Measurements from ENCODE around the gene SNTB2. TPM values are rescaled to one million over a fixed set of nuclear protein-coding genes. Genes with fewer than 3 reads are reported as not detected.

The SNTB2 gene
- total and polyA plus RNA-seq, 9 of the 15 experiments (the other 6 are each of a cell fraction or from before 2014, with no cell fraction given): 1.2 to 13.7 (median 5.7) TPM

DNA sequence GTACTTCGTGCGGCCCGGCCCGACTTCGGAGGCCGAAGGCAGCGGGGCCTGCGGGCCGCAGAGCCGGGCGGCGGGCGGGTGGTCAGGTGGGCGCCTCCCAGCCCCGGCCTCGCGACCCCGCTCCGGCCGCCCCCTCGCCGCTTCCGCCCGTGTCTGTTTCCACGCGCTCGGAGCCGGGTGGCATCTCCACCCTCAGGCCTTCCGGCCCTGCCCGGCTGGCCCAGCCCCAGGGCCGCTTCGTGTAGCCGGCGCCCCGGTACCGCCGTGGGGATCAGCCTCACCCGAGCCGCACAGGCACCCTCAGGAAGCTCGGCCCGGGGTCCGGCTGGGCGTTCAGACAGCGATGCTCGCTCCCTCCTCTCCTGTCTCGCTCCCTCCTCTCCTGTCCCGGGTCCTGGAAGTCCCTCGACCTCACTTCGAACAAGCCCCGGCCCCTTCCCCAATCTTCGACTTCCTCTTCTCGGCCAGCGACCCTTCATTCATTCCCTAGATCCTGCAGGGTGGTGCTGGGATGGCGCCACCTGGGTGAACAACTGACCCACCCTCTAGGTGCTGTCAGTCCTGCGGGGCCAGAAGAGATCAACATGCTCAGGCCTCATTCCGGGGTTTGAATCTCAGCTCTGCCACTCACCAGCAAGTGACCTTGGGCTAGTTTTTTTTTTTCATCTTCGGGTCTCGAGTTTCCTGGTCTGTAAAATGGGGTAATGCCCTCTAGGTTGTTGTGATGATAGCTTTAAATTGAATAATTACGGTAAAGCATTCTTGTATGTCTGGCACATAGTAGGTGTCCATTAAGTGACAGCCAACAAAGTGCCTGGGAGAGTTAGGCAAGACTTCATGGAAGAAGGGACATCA is 124.8 kb downstream of the SNTB2 start (continued):
- TF ChIP-seq SAP30 (IDR thresholded peaks at IDR 0.05; ENCODE audit: borderline replicate concordance, insufficient read depth, low read depth, low read length, poor library complexity, severe bottlenecking) (no peak), CCNT2 (IDR thresholded peaks at IDR 0.05; ENCODE audit: borderline replicate concordance, extremely low read depth, insufficient read length, low read depth, low read length) (peak; percentile 27), FOS (IDR thresholded peaks at IDR 0.05; ENCODE audit: extremely low read depth, insufficient read length) (no peak), TGIF2 (CRISPR knock-in tag; IDR thresholded peaks at IDR 0.05) (no peak), MBD1 (CRISPR knock-in tag; IDR thresholded peaks at IDR 0.05) (no peak), BRF1 (IDR thresholded peaks at IDR 0.05; ENCODE audit: borderline replicate concordance, extremely low read depth, insufficient read length) (no peak), ZNF175 (CRISPR knock-in tag; IDR thresholded peaks at IDR 0.05; ENCODE audit: low read depth) (no peak), TSC22D4 (tag; IDR thresholded peaks at IDR 0.05) (no peak), LEF1 (IDR thresholded peaks at IDR 0.05) (no peak), SREBF1 (IDR thresholded peaks at IDR 0.05; ENCODE audit: borderline replicate concordance, low read depth, low read length) (no peak), RB1 (IDR thresholded peaks at IDR 0.05; ENCODE audit: low read depth) (no peak), HMBOX1 (IDR thresholded peaks at IDR 0.05) (no peak), ZSCAN29 (IDR thresholded peaks at IDR 0.05) (no peak), FOXJ3 (CRISPR knock-in tag; IDR thresholded peaks at IDR 0.05) (no peak), GTF2E2 (tag; IDR thresholded peaks at IDR 0.05) (no peak; the same call in 1 of the 2 replicates), PRMT5 (CRISPR knock-in tag; IDR thresholded peaks at IDR 0.05) (no peak), HDAC2 (IDR thresholded peaks at IDR 0.05) (peak; percentile 48; the same call in 1 of the 2 replicates), PHTF2 (CRISPR knock-in tag; IDR thresholded peaks at IDR 0.05) (no peak)
- TF ChIP-seq, protein P1, sequence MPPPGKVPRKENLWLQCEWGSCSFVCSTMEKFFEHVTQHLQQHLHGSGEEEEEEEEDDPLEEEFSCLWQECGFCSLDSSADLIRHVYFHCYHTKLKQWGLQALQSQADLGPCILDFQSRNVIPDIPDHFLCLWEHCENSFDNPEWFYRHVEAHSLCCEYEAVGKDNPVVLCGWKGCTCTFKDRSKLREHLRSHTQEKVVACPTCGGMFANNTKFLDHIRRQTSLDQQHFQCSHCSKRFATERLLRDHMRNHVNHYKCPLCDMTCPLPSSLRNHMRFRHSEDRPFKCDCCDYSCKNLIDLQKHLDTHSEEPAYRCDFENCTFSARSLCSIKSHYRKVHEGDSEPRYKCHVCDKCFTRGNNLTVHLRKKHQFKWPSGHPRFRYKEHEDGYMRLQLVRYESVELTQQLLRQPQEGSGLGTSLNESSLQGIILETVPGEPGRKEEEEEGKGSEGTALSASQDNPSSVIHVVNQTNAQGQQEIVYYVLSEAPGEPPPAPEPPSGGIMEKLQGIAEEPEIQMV (tag; conservative IDR thresholded peaks at IDR 0.05; ENCODE audit: low read depth): no peak
- TF ChIP-seq, protein P2, sequence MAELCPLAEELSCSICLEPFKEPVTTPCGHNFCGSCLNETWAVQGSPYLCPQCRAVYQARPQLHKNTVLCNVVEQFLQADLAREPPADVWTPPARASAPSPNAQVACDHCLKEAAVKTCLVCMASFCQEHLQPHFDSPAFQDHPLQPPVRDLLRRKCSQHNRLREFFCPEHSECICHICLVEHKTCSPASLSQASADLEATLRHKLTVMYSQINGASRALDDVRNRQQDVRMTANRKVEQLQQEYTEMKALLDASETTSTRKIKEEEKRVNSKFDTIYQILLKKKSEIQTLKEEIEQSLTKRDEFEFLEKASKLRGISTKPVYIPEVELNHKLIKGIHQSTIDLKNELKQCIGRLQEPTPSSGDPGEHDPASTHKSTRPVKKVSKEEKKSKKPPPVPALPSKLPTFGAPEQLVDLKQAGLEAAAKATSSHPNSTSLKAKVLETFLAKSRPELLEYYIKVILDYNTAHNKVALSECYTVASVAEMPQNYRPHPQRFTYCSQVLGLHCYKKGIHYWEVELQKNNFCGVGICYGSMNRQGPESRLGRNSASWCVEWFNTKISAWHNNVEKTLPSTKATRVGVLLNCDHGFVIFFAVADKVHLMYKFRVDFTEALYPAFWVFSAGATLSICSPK (IDR thresholded peaks at IDR 0.05; ENCODE audit: borderline replicate concordance): no peak
- TF ChIP-seq, protein P3, sequence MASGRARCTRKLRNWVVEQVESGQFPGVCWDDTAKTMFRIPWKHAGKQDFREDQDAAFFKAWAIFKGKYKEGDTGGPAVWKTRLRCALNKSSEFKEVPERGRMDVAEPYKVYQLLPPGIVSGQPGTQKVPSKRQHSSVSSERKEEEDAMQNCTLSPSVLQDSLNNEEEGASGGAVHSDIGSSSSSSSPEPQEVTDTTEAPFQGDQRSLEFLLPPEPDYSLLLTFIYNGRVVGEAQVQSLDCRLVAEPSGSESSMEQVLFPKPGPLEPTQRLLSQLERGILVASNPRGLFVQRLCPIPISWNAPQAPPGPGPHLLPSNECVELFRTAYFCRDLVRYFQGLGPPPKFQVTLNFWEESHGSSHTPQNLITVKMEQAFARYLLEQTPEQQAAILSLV (tag; IDR thresholded peaks at IDR 0.05): no peak

Data from K562 (cell line).